Upper lobe of left lung (tissue), 6 donors: Measurements from ENCODE around the gene KAZN. TPM values are rescaled to one million over a fixed set of nuclear protein-coding genes. Genes with fewer than 3 reads are reported as not detected.
A peak's percentile ranks its signal among the peaks of the same experiment; 100 is the strongest.

Source experiments
- ATAC-seq, 2 donors: fragments of 200-7000 bp; cut with Tn5 transposase; one replicate each; pipeline ENCODE4 v1.9.1; 2022; ENCODE audit warnings: mild to moderate bottlenecking in 2 of 2, moderate library complexity in 2 of 2; ENCODE audit not compliant: low FRiP score in 2 of 2
- DNase-seq, 2 donors: peaks; one replicate each; pipeline ENCODE4 v3.0.0-alpha.2; 2019 to 2020
- H3K27ac ChIP-seq, 4 donors: fragments of 200-600 bp; sonication (generic); one replicate each; pipeline ENCODE4 v1.5.1; 2016 to 2019
- H3K27me3 ChIP-seq, 4 donors: fragments of 200-600 bp; sonication (generic); one replicate each; pipeline ENCODE4 v1.5.1; 2017 to 2019
- H3K36me3 ChIP-seq, 4 donors: fragments of 200-600 bp; sonication (generic); one replicate each; pipeline ENCODE4 v1.5.1; 2016 to 2019
- H3K4me1 ChIP-seq, 4 donors: fragments of 200-600 bp; sonication (generic); one replicate each; pipeline ENCODE4 v1.5.1; 2018 to 2019
- H3K4me3 ChIP-seq, 4 donors: fragments of 200-600 bp; sonication (generic); one replicate each; pipeline ENCODE4 v1.5.1; 2017 to 2019; ENCODE audit warnings: mild to moderate bottlenecking in 2 of 4, moderate library complexity in 1 of 4
- H3K9me3 ChIP-seq, 4 donors: fragments of 200-600 bp; sonication (generic); one replicate each; pipeline ENCODE4 v1.5.1; 2018 to 2019
- CTCF ChIP-seq, 6 experiments: fragments of 450-650 bp in 4 of 6; fragments of 200-600 bp in 2 of 6; sonication (generic) in 2 of 6; IDR thresholded peaks; one replicate each; pipeline ENCODE4 v1.5.1; 2016 to 2019; ENCODE audit warnings: antibody characterized with exemption in 6 of 6
- EP300 ChIP-seq, 4 donors: sonication (generic); formaldehyde crosslinking; IDR thresholded peaks; one replicate each; pipeline ENCODE4 v1.5.1; 2017; ENCODE audit warnings: antibody characterized with exemption in 4 of 4, control low read depth in 2 of 4
- POLR2A ChIP-seq, 4 donors: fragments of 450-650 bp; IDR thresholded peaks; one replicate each; pipeline ENCODE4 v1.5.1; 2016 to 2017; ENCODE audit warnings: antibody characterized with exemption in 4 of 4, mild to moderate bottlenecking in 2 of 4
- POLR2AphosphoS5 ChIP-seq, 2 donors: sonication (generic); formaldehyde crosslinking; IDR thresholded peaks; one replicate each; pipeline ENCODE4 v1.5.1; 2017; ENCODE audit warnings: antibody characterized with exemption in 2 of 2
- WGBS, 2 donors: methylation state at CpG; one replicate each; pipeline ENCODE4 v1.1.5; 2017 to 2018; 5-methylcytosine and 5-hydroxymethylcytosine counted together
- total RNA-seq, 6 donors: library from RNA; depleted of rRNA in 4 of 6; stranded (reverse); fragments of >200 nt in 4 of 6; gene quantifications; one replicate each; pipeline versions ENCODE4 v1.1.0 to v1.2.1, GENCODE V29; 2016 to 2021
- donor health status: DM: no; HTN: no; CAD: no; lungs with moderate emphysema.
- donor health status: DM: no; HTN: yes; CAD: no; lungs with severe emphysema.

Gene KAZN
- total RNA-seq, 6 donors from 2014 or later: 11.5 to 30.0 (median 17.6) TPM

GRCh38 chr1:15068997-15069396 is 470.5 kb downstream of the KAZN start:
- Histone ChIP-seq H3K27ac (peak overlapping the region in 3 of 4 donors; percentile 37 to 65 (median 63)), H3K4me1 (no peaks in the 10 kb centered on the region), H3K36me3 (peaks cover 0 to 21% (median 8%) of the 10 kb centered on the region in 4 donors), H3K4me3 (no peak overlapping the region), H3K27me3 (no peaks in the 10 kb centered on the region), H3K9me3 (no peaks in the 10 kb centered on the region)
- TF ChIP-seq CTCF (IDR thresholded peaks at IDR 0.05): no peak
- TF ChIP-seq POLR2AphosphoS5 (IDR thresholded peaks at IDR 0.05): no peak
- no peak for TF ChIP-seq POLR2A (IDR thresholded peaks at IDR 0.05)
- TF ChIP-seq EP300 (IDR thresholded peaks at IDR 0.05): no peak
- 82 to 87% methylated on average over 4 of the region's 4 CpGs for WGBS, 2 donors
- no peak for DNase-seq
- no peak for ATAC-seq

GRCh38 chr1:15070145-15070748 is 471.8 kb downstream of the KAZN start:
- DNase-seq: no peak
- peaks cover 0 to 10% (median 5%) of the 10 kb centered on the region in 4 donors for H3K36me3 ChIP-seq
- H3K4me3 ChIP-seq: no peak overlapping the region
- ATAC-seq: no peak
- H3K27ac ChIP-seq: no peak overlapping the region
- no peaks in the 10 kb centered on the region for H3K4me1 ChIP-seq
- no peaks in the 10 kb centered on the region for H3K9me3 ChIP-seq
- TF ChIP-seq CTCF (IDR thresholded peaks at IDR 0.05): no peak
- no peak for TF ChIP-seq EP300 (IDR thresholded peaks at IDR 0.05)
- TF ChIP-seq POLR2A (IDR thresholded peaks at IDR 0.05): no peak
- no peak for TF ChIP-seq POLR2AphosphoS5 (IDR thresholded peaks at IDR 0.05)
- no peaks in the 10 kb centered on the region for H3K27me3 ChIP-seq
- 93 to 94% methylated on average over 13 to 14 of the region's 14 CpGs for WGBS, 2 donors

GRCh38 chr1:15071936-15072335 is 473.5 kb downstream of the KAZN start:
- Histone ChIP-seq H3K9me3 (no peaks in the 10 kb centered on the region), H3K27me3 (no peaks in the 10 kb centered on the region), H3K36me3 (no peaks in the 10 kb centered on the region), H3K4me1 (peaks cover 0 to 7% (median 3%) of the 10 kb centered on the region in 4 donors), H3K4me3 (no peak overlapping the region), H3K27ac (no peak overlapping the region)
- ATAC-seq (no peak), DNase-seq (no peak)
- no peak for TF ChIP-seq POLR2A (IDR thresholded peaks at IDR 0.05)
- no peak for TF ChIP-seq POLR2AphosphoS5 (IDR thresholded peaks at IDR 0.05)
- no peak for TF ChIP-seq EP300 (IDR thresholded peaks at IDR 0.05)
- no peak for TF ChIP-seq CTCF (IDR thresholded peaks at IDR 0.05)
- 98% methylated on average over 5 to 6 of the region's 6 CpGs for WGBS, 2 donors

GRCh38 chr1:15073799-15074308 is 475.4 kb downstream of the KAZN start:
- Histone ChIP-seq H3K36me3 (no peaks in the 10 kb centered on the region), H3K27me3 (no peaks in the 10 kb centered on the region), H3K27ac (peak overlapping the region in 1 of 4 donors; percentile 21), H3K4me3 (no peak overlapping the region), H3K4me1 (peaks cover 0 to 7% (median 3%) of the 10 kb centered on the region in 4 donors), H3K9me3 (no peaks in the 10 kb centered on the region)
- DNase-seq (no peak), ATAC-seq (no peak)
- 88% methylated on average over 5 to 8 of the region's 9 CpGs for WGBS, 2 donors
- no peak for TF ChIP-seq CTCF (IDR thresholded peaks at IDR 0.05)
- TF ChIP-seq POLR2AphosphoS5 (IDR thresholded peaks at IDR 0.05): no peak
- TF ChIP-seq EP300 (IDR thresholded peaks at IDR 0.05): no peak
- TF ChIP-seq POLR2A (IDR thresholded peaks at IDR 0.05): no peak

GRCh38 chr1:15075175-15075574 is 476.7 kb downstream of the KAZN start:
- 93 to 97% methylated on average over 6 of the region's 6 CpGs for WGBS, 2 donors
- H3K27me3 ChIP-seq: no peaks in the 10 kb centered on the region
- no peak overlapping the region for H3K4me3 ChIP-seq
- no peak for ATAC-seq
- TF ChIP-seq POLR2AphosphoS5 (IDR thresholded peaks at IDR 0.05): no peak
- peaks cover 0 to 7% (median 3%) of the 10 kb centered on the region in 4 donors for H3K4me1 ChIP-seq
- DNase-seq: no peak
- H3K36me3 ChIP-seq: no peaks in the 10 kb centered on the region
- H3K9me3 ChIP-seq: no peaks in the 10 kb centered on the region
- peak overlapping the region in 3 of 4 donors; percentile 25 to 35 (median 27) for H3K27ac ChIP-seq
